Measurements from ENCODE around the gene ZCCHC14.
"Not testable (repeated sequence)": the region's sequence is repeated elsewhere in the genome, so short reads cannot be mapped to it uniquely, and the experiment has no call there.

Gene ZCCHC14

GRCh38 chr16:87496447-87496801, 3.6 kb upstream of the ZCCHC14 start:
- peaks cover 6% of the 10 kb centered on the region for H3K36me3 Mint-ChIP-seq (ENCODE audit: low read depth)
- peaks cover 66% of the 10 kb centered on the region for H3K27me3 Mint-ChIP-seq
- H3K27ac Mint-ChIP-seq: no peak overlapping the region
- H3K9me3 Mint-ChIP-seq: no peaks in the 10 kb centered on the region
- peaks cover 24% of the 10 kb centered on the region for H3K4me1 Mint-ChIP-seq (ENCODE audit: low read depth)
- intact Hi-C loops (cut with micrococcal nuclease): no loop called here
- no peak overlapping the region for H3K4me3 Mint-ChIP-seq

GRCh38 chr16:87495578-87496446, 3.0 kb upstream of the ZCCHC14 start:
- intact Hi-C loops (cut with micrococcal nuclease): no loop called here
- no peak overlapping the region for H3K4me3 Mint-ChIP-seq
- peaks cover 70% of the 10 kb centered on the region for H3K27me3 Mint-ChIP-seq
- H3K4me1 Mint-ChIP-seq (ENCODE audit: low read depth): peaks cover 30% of the 10 kb centered on the region
- no peaks in the 10 kb centered on the region for H3K9me3 Mint-ChIP-seq
- peaks cover 12% of the 10 kb centered on the region for H3K36me3 Mint-ChIP-seq (ENCODE audit: low read depth)
- no peak overlapping the region for H3K27ac Mint-ChIP-seq

- H3K4me1 Mint-ChIP-seq (ENCODE audit: low read depth): peaks cover 51% of the 10 kb centered on the region
- intact Hi-C loops (cut with micrococcal nuclease): loop anchor here (2.0 kb wide), 1 partner anchor 29 kb away; no protein-coding TSS in a partner anchor
- peaks cover 15% of the 10 kb centered on the region for H3K36me3 Mint-ChIP-seq (ENCODE audit: low read depth)
- H3K27ac Mint-ChIP-seq: peak overlapping the region; percentile 81
- no peaks in the 10 kb centered on the region for H3K9me3 Mint-ChIP-seq
- H3K27me3 Mint-ChIP-seq: peaks cover 66% of the 10 kb centered on the region
- H3K4me3 Mint-ChIP-seq: peak overlapping the region; percentile 82
Observed at GRCh38 chr16:87493608-87494280, 920 bp upstream of the ZCCHC14 start.

GRCh38 chr16:87492291-87492630, 563 bp downstream of the ZCCHC14 start:
- Mint-ChIP-seq H3K4me1 (ENCODE audit: low read depth) (peaks cover 61% of the 10 kb centered on the region), H3K27ac (no peak overlapping the region), H3K4me3 (no peak overlapping the region), H3K27me3 (peaks cover 55% of the 10 kb centered on the region), H3K36me3 (ENCODE audit: low read depth) (peaks cover 15% of the 10 kb centered on the region), H3K9me3 (no peaks in the 10 kb centered on the region)
- intact Hi-C loops (cut with micrococcal nuclease): loop anchor here (2.0 kb wide), 1 partner anchor 27 kb away; no protein-coding TSS in a partner anchor

GRCh38 chr16:87491522-87492290, 1.1 kb downstream of the ZCCHC14 start:
- intact Hi-C loops (cut with micrococcal nuclease): loop anchor here (2.0 kb wide), 1 partner anchor 27 kb away; no protein-coding TSS in a partner anchor
- H3K4me1 Mint-ChIP-seq (ENCODE audit: low read depth): peaks cover 66% of the 10 kb centered on the region
- peaks cover 49% of the 10 kb centered on the region for H3K27me3 Mint-ChIP-seq
- peak overlapping the region; percentile 80 for H3K4me3 Mint-ChIP-seq
- H3K36me3 Mint-ChIP-seq (ENCODE audit: low read depth): peaks cover 15% of the 10 kb centered on the region
- peak overlapping the region; percentile 71 for H3K27ac Mint-ChIP-seq
- no peaks in the 10 kb centered on the region for H3K9me3 Mint-ChIP-seq

- Mint-ChIP-seq H3K36me3 (ENCODE audit: low read depth) (peaks cover 15% of the 10 kb centered on the region), H3K27ac (peak overlapping the region; percentile 71), H3K4me3 (peak overlapping the region; percentile 80), H3K4me1 (ENCODE audit: low read depth) (peaks cover 58% of the 10 kb centered on the region), H3K27me3 (peaks cover 42% of the 10 kb centered on the region)
- intact Hi-C loops (cut with micrococcal nuclease); H3K9me3 Mint-ChIP-seq: not testable (repeated sequence)
Observed at GRCh38 chr16:87490799-87491521, 1.9 kb downstream of the ZCCHC14 start.

GRCh38 chr16:87490096-87490798, 2.6 kb downstream of the ZCCHC14 start:
- Mint-ChIP-seq H3K9me3 (no peaks in the 10 kb centered on the region), H3K4me3 (peak overlapping the region; percentile 80), H3K27ac (no peak overlapping the region), H3K36me3 (ENCODE audit: low read depth) (peaks cover 15% of the 10 kb centered on the region), H3K4me1 (ENCODE audit: low read depth) (peaks cover 57% of the 10 kb centered on the region), H3K27me3 (peaks cover 37% of the 10 kb centered on the region)
- intact Hi-C loops (cut with micrococcal nuclease): no loop called here

GRCh38 chr16:87489434-87490045, 3.3 kb downstream of the ZCCHC14 start:
- Mint-ChIP-seq H3K27me3 (peaks cover 30% of the 10 kb centered on the region), H3K27ac (no peak overlapping the region), H3K4me1 (ENCODE audit: low read depth) (peaks cover 64% of the 10 kb centered on the region), H3K9me3 (no peaks in the 10 kb centered on the region), H3K36me3 (ENCODE audit: low read depth) (peaks cover 20% of the 10 kb centered on the region), H3K4me3 (peak overlapping the region; percentile 80)
- intact Hi-C loops (cut with micrococcal nuclease): no loop called here

- H3K27me3 Mint-ChIP-seq: peaks cover 24% of the 10 kb centered on the region
- intact Hi-C loops (cut with micrococcal nuclease); H3K9me3 Mint-ChIP-seq; H3K27ac Mint-ChIP-seq; H3K4me3 Mint-ChIP-seq: not testable (repeated sequence)
- peaks cover 25% of the 10 kb centered on the region for H3K36me3 Mint-ChIP-seq (ENCODE audit: low read depth)
- H3K4me1 Mint-ChIP-seq (ENCODE audit: low read depth): peaks cover 68% of the 10 kb centered on the region
Observed at GRCh38 chr16:87488960-87489359, 3.9 kb downstream of the ZCCHC14 start.

GRCh38 chr16:87487361-87487924, 5.4 kb downstream of the ZCCHC14 start:
- Mint-ChIP-seq H3K4me1 (ENCODE audit: low read depth) (peaks cover 64% of the 10 kb centered on the region), H3K4me3 (peak overlapping the region; percentile 45), H3K36me3 (ENCODE audit: low read depth) (peaks cover 34% of the 10 kb centered on the region), H3K27me3 (peaks cover 14% of the 10 kb centered on the region), H3K27ac (peak overlapping the region; percentile 62), H3K9me3 (no peaks in the 10 kb centered on the region)
- intact Hi-C loops (cut with micrococcal nuclease): no loop called here

- intact Hi-C loops (cut with micrococcal nuclease): no loop called here
- Mint-ChIP-seq H3K9me3 (no peaks in the 10 kb centered on the region), H3K36me3 (ENCODE audit: low read depth) (peaks cover 38% of the 10 kb centered on the region), H3K27me3 (peaks cover 14% of the 10 kb centered on the region), H3K4me1 (ENCODE audit: low read depth) (peaks cover 70% of the 10 kb centered on the region), H3K27ac (peak overlapping the region; percentile 62), H3K4me3 (no peak overlapping the region)
Observed at GRCh38 chr16:87486713-87487247, 6.0 kb downstream of the ZCCHC14 start.

GRCh38 chr16:87486282-87486681, 6.5 kb downstream of the ZCCHC14 start:
- H3K4me1 Mint-ChIP-seq (ENCODE audit: low read depth): peaks cover 66% of the 10 kb centered on the region
- peaks cover 34% of the 10 kb centered on the region for H3K36me3 Mint-ChIP-seq (ENCODE audit: low read depth)
- H3K4me3 Mint-ChIP-seq: no peak overlapping the region
- no peaks in the 10 kb centered on the region for H3K9me3 Mint-ChIP-seq
- intact Hi-C loops (cut with micrococcal nuclease): no loop called here
- H3K27ac Mint-ChIP-seq: no peak overlapping the region
- peaks cover 12% of the 10 kb centered on the region for H3K27me3 Mint-ChIP-seq

All from dendritic cell treated with granulocyte-macrophage colony-stimulating factor and Interleukin-4, amounts not matched to agents 40 ng/mL and 50 ng/mL, for 4 days (primary cell).